ENCODE measurements around the gene SLC39A11.

DNA sequence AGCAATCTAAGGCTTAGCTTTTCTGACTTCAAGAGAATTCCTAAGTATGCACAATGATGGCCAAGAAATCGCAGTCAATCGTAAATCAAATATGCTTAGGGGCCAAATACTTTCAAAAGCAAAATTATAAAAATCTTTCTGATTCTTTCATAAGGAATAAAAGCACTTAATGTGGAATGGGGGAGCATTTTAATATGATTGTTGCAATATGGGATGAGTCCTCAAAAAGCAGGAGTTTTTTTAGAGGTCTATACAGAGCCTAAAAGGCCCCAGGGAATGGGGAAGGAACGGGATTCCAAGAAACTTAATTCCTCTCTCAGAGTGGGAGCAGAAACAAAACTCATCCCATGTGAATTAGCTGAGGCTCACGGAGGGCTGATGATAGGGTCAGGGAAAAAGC, 14.7 kb upstream of the SLC39A11 start:
- no peak for TF ChIP-seq POLR2AphosphoS5 (IDR thresholded peaks at IDR 0.05; ENCODE audit: low read depth, low read length)
- TF ChIP-seq CEBPB (IDR thresholded peaks at IDR 0.05; ENCODE audit: low read depth), result no peak
- TF ChIP-seq, protein P1, sequence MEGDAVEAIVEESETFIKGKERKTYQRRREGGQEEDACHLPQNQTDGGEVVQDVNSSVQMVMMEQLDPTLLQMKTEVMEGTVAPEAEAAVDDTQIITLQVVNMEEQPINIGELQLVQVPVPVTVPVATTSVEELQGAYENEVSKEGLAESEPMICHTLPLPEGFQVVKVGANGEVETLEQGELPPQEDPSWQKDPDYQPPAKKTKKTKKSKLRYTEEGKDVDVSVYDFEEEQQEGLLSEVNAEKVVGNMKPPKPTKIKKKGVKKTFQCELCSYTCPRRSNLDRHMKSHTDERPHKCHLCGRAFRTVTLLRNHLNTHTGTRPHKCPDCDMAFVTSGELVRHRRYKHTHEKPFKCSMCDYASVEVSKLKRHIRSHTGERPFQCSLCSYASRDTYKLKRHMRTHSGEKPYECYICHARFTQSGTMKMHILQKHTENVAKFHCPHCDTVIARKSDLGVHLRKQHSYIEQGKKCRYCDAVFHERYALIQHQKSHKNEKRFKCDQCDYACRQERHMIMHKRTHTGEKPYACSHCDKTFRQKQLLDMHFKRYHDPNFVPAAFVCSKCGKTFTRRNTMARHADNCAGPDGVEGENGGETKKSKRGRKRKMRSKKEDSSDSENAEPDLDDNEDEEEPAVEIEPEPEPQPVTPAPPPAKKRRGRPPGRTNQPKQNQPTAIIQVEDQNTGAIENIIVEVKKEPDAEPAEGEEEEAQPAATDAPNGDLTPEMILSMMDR (IDR thresholded peaks at IDR 0.05 in 2 of 3, conservative IDR thresholded peaks at IDR 0.05 in 1 of 3; ENCODE audit: borderline replicate concordance in 1 of 3, insufficient read depth in 1 of 3, low read depth in 2 of 3, low read length in 2 of 3), result no peak
- TF ChIP-seq, protein P2, sequence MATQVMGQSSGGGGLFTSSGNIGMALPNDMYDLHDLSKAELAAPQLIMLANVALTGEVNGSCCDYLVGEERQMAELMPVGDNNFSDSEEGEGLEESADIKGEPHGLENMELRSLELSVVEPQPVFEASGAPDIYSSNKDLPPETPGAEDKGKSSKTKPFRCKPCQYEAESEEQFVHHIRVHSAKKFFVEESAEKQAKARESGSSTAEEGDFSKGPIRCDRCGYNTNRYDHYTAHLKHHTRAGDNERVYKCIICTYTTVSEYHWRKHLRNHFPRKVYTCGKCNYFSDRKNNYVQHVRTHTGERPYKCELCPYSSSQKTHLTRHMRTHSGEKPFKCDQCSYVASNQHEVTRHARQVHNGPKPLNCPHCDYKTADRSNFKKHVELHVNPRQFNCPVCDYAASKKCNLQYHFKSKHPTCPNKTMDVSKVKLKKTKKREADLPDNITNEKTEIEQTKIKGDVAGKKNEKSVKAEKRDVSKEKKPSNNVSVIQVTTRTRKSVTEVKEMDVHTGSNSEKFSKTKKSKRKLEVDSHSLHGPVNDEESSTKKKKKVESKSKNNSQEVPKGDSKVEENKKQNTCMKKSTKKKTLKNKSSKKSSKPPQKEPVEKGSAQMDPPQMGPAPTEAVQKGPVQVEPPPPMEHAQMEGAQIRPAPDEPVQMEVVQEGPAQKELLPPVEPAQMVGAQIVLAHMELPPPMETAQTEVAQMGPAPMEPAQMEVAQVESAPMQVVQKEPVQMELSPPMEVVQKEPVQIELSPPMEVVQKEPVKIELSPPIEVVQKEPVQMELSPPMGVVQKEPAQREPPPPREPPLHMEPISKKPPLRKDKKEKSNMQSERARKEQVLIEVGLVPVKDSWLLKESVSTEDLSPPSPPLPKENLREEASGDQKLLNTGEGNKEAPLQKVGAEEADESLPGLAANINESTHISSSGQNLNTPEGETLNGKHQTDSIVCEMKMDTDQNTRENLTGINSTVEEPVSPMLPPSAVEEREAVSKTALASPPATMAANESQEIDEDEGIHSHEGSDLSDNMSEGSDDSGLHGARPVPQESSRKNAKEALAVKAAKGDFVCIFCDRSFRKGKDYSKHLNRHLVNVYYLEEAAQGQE (IDR thresholded peaks at IDR 0.05; ENCODE audit: low read depth), result no peak
- TF ChIP-seq ZNF274 (IDR thresholded peaks at IDR 0.05; ENCODE audit: low read depth, low read length), result no peak
- TF ChIP-seq POLR2A (IDR thresholded peaks at IDR 0.05; ENCODE audit: borderline replicate concordance, extremely low read depth, insufficient read depth, insufficient read length), result no peak
- TF ChIP-seq, protein P3, sequence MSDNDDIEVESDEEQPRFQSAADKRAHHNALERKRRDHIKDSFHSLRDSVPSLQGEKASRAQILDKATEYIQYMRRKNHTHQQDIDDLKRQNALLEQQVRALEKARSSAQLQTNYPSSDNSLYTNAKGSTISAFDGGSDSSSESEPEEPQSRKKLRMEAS (IDR thresholded peaks at IDR 0.05), result no peak
- TF ChIP-seq SP1 (IDR thresholded peaks at IDR 0.05; ENCODE audit: low read depth), result no peak
- TF ChIP-seq YY1 (IDR thresholded peaks at IDR 0.05; ENCODE audit: extremely low read depth, insufficient replicate concordance, low read depth, low read length), result no peak
